ENCODE measurements around the gene CCDC38. TPM values are rescaled to one million over a fixed set of nuclear protein-coding genes. Genes with fewer than 3 reads are reported as not detected.
"Not testable (repeated sequence)": the region's sequence is repeated elsewhere in the genome, so short reads cannot be mapped to it uniquely, and the experiment has no call there.

Gene CCDC38
- total and polyA plus RNA-seq, 4 donors = not detected

- WGBS, 2 donors = 1% methylated on average over 13 of the region's 13 CpGs
- no peak overlapping the region for H3K27ac ChIP-seq (ENCODE audit: low read depth in 1 of 2, low read length in 2 of 2)
- no peak for ATAC-seq (ENCODE audit: low FRiP score)
These were observed 83.0 kb downstream of the CCDC38 start for GRCh38 chr12:95859344-95859816.

GRCh38 chr12:95858451-95859343 is 83.7 kb downstream of the CCDC38 start, which contains the start of gene SNRPF:
SNRPF (plus strand) TSS chr12:95858952; CDS start chr12:95859074, 122 bp downstream.
- Histone ChIP-seq H3K27ac (ENCODE audit: low read depth in 1 of 2, low read length in 2 of 2) (no peak within 1 kb of the TSS), H3K36me3 (ENCODE audit: control insufficient read depth in 1 of 2, insufficient read depth in 2 of 2, low read length in 1 of 2) (peaks cover 0 to 4% of the 10 kb centered on the region in 2 donors), H3K9me3 (ENCODE audit: control insufficient read depth, low read length) (no peaks in the 10 kb centered on the region), H3K27me3 (ENCODE audit: control insufficient read depth in 1 of 2, insufficient read depth in 2 of 2, low read length in 1 of 2) (no peaks in the 10 kb centered on the region), H3K4me3 (ENCODE audit: low read length in 2 of 2) (peak within 1 kb of the TSS; percentile 58 to 65), H3K4me1 (ENCODE audit: control insufficient read depth in 1 of 2, insufficient read depth in 2 of 2, low read length in 2 of 2) (peaks cover 2 to 6% of the 10 kb centered on the region in 2 donors)
- ATAC-seq (ENCODE audit: low FRiP score) = peak; percentile 99
- WGBS, 2 donors = 0 to 1% methylated on average over 50 to 54 of the region's 54 CpGs
- intact Hi-C loops (cut with DNase I) = no loop called here
- peak; percentile 95 to 97 for DNase-seq

More at GRCh38 chr12:95859344-95859816, 83.0 kb downstream of the CCDC38 start:
- Histone ChIP-seq H3K9me3 (ENCODE audit: control insufficient read depth, low read length) (no peaks in the 10 kb centered on the region), H3K4me1 (ENCODE audit: control insufficient read depth in 1 of 2, insufficient read depth in 2 of 2, low read length in 2 of 2) (peaks cover 2 to 6% of the 10 kb centered on the region in 2 donors), H3K4me3 (ENCODE audit: low read length in 2 of 2) (peak overlapping the region; percentile 43 to 58), H3K36me3 (ENCODE audit: control insufficient read depth in 1 of 2, insufficient read depth in 2 of 2, low read length in 1 of 2) (peaks cover 0 to 4% of the 10 kb centered on the region in 2 donors), H3K27me3 (ENCODE audit: control insufficient read depth in 1 of 2, insufficient read depth in 2 of 2, low read length in 1 of 2) (no peaks in the 10 kb centered on the region)
- intact Hi-C loops (cut with DNase I) = no loop called here
- DNase-seq = no peak

- Histone ChIP-seq H3K4me3 (ENCODE audit: low read length in 2 of 2) (no peak overlapping the region), H3K4me1 (ENCODE audit: control insufficient read depth in 1 of 2, insufficient read depth in 2 of 2, low read length in 2 of 2) (peaks cover 2 to 6% of the 10 kb centered on the region in 2 donors), H3K27ac (ENCODE audit: low read depth in 1 of 2, low read length in 2 of 2) (no peak overlapping the region), H3K36me3 (ENCODE audit: control insufficient read depth in 1 of 2, insufficient read depth in 2 of 2, low read length in 1 of 2) (no peaks in the 10 kb centered on the region), H3K27me3 (ENCODE audit: control insufficient read depth in 1 of 2, insufficient read depth in 2 of 2, low read length in 1 of 2) (no peaks in the 10 kb centered on the region), H3K9me3 (ENCODE audit: control insufficient read depth, low read length) (no peaks in the 10 kb centered on the region)
- ATAC-seq (ENCODE audit: low FRiP score) (no peak), DNase-seq (no peak)
- WGBS, 2 donors = 61 to 66% methylated on average over 18 of the region's 18 CpGs
- intact Hi-C loops (cut with DNase I) = no loop called here
These were observed 84.6 kb downstream of the CCDC38 start for GRCh38 chr12:95857799-95858198.

- Histone ChIP-seq H3K27me3 (ENCODE audit: control insufficient read depth in 1 of 2, insufficient read depth in 2 of 2, low read length in 1 of 2) (no peaks in the 10 kb centered on the region), H3K27ac (ENCODE audit: low read depth in 1 of 2, low read length in 2 of 2) (no peak overlapping the region), H3K36me3 (ENCODE audit: control insufficient read depth in 1 of 2, insufficient read depth in 2 of 2, low read length in 1 of 2) (no peaks in the 10 kb centered on the region), H3K4me1 (ENCODE audit: control insufficient read depth in 1 of 2, insufficient read depth in 2 of 2, low read length in 2 of 2) (peaks cover 2 to 6% of the 10 kb centered on the region in 2 donors), H3K9me3 (ENCODE audit: control insufficient read depth, low read length) (no peaks in the 10 kb centered on the region), H3K4me3 (ENCODE audit: low read length in 2 of 2) (no peak overlapping the region)
- ATAC-seq (ENCODE audit: low FRiP score) (no peak), DNase-seq (no peak)
- intact Hi-C loops (cut with DNase I) = no loop called here
- WGBS, 2 donors = 97 to 99% methylated on average over 7 of the region's 7 CpGs
These were observed 85.3 kb downstream of the CCDC38 start for GRCh38 chr12:95857156-95857555.

- intact Hi-C loops (cut with DNase I) = no loop called here
- no peaks in the 10 kb centered on the region for H3K27me3 ChIP-seq (ENCODE audit: control insufficient read depth in 1 of 2, insufficient read depth in 2 of 2, low read length in 1 of 2)
These were observed 90.3 kb downstream of the CCDC38 start for GRCh38 chr12:95852133-95852532.

GRCh38 chr12:95851606-95852005 is 90.8 kb downstream of the CCDC38 start:
- no peak for ATAC-seq (ENCODE audit: low FRiP score)

More at GRCh38 chr12:95852133-95852532, 90.3 kb downstream of the CCDC38 start:
- Histone ChIP-seq H3K36me3 (ENCODE audit: control insufficient read depth in 1 of 2, insufficient read depth in 2 of 2, low read length in 1 of 2) (no peaks in the 10 kb centered on the region), H3K27ac (ENCODE audit: low read depth in 1 of 2, low read length in 2 of 2) (no peak overlapping the region), H3K9me3 (ENCODE audit: control insufficient read depth, low read length) (no peaks in the 10 kb centered on the region), H3K4me1 (ENCODE audit: control insufficient read depth in 1 of 2, insufficient read depth in 2 of 2, low read length in 2 of 2) (no peaks in the 10 kb centered on the region), H3K4me3 (ENCODE audit: low read length in 2 of 2) (no peak overlapping the region)
- ATAC-seq (ENCODE audit: low FRiP score) (no peak), DNase-seq (no peak)
- WGBS, 2 donors = 86 to 88% methylated on average over 4 of the region's 4 CpGs

GRCh38 chr12:95848575-95849388 is 93.6 kb downstream of the CCDC38 start:
- Histone ChIP-seq H3K9me3 (ENCODE audit: control insufficient read depth, low read length) (no peaks in the 10 kb centered on the region), H3K4me3 (ENCODE audit: low read length in 2 of 2) (no peak overlapping the region), H3K36me3 (ENCODE audit: control insufficient read depth in 1 of 2, insufficient read depth in 2 of 2, low read length in 1 of 2) (no peaks in the 10 kb centered on the region), H3K27me3 (ENCODE audit: control insufficient read depth in 1 of 2, insufficient read depth in 2 of 2, low read length in 1 of 2) (no peaks in the 10 kb centered on the region), H3K27ac (ENCODE audit: low read depth in 1 of 2, low read length in 2 of 2) (no peak overlapping the region), H3K4me1 (ENCODE audit: control insufficient read depth in 1 of 2, insufficient read depth in 2 of 2, low read length in 2 of 2) (no peaks in the 10 kb centered on the region)
- intact Hi-C loops (cut with DNase I) = no loop called here
- DNase-seq (no peak), ATAC-seq (ENCODE audit: low FRiP score) (no peak)
- 52 to 53% methylated on average over 8 of the region's 8 CpGs for WGBS, 2 donors

More at GRCh38 chr12:95851606-95852005, 90.8 kb downstream of the CCDC38 start:
- Histone ChIP-seq H3K4me1 (ENCODE audit: control insufficient read depth in 1 of 2, insufficient read depth in 2 of 2, low read length in 2 of 2) (no peaks in the 10 kb centered on the region), H3K36me3 (ENCODE audit: control insufficient read depth in 1 of 2, insufficient read depth in 2 of 2, low read length in 1 of 2) (no peaks in the 10 kb centered on the region), H3K9me3 (ENCODE audit: control insufficient read depth, low read length) (no peaks in the 10 kb centered on the region), H3K27me3 (ENCODE audit: control insufficient read depth in 1 of 2, insufficient read depth in 2 of 2, low read length in 1 of 2) (no peaks in the 10 kb centered on the region), H3K27ac (ENCODE audit: low read depth in 1 of 2, low read length in 2 of 2) (no peak overlapping the region), H3K4me3 (ENCODE audit: low read length in 2 of 2) (no peak overlapping the region)
- WGBS, 2 donors = 82 to 84% methylated on average over 3 of the region's 3 CpGs
- no peak for DNase-seq
- intact Hi-C loops (cut with DNase I) = no loop called here

GRCh38 chr12:95842426-95842825 is 100.0 kb downstream of the CCDC38 start:
- ATAC-seq (ENCODE audit: low FRiP score); H3K4me1 ChIP-seq (ENCODE audit: control insufficient read depth in 1 of 2, insufficient read depth in 2 of 2, low read length in 2 of 2); H3K36me3 ChIP-seq (ENCODE audit: control insufficient read depth in 1 of 2, insufficient read depth in 2 of 2, low read length in 1 of 2); H3K27me3 ChIP-seq (ENCODE audit: control insufficient read depth in 1 of 2, insufficient read depth in 2 of 2, low read length in 1 of 2); intact Hi-C loops (cut with DNase I); H3K27ac ChIP-seq (ENCODE audit: low read depth in 1 of 2, low read length in 2 of 2); H3K9me3 ChIP-seq (ENCODE audit: control insufficient read depth, low read length); DNase-seq; H3K4me3 ChIP-seq (ENCODE audit: low read length in 2 of 2): not testable (repeated sequence)
- WGBS, 2 donors = 57 to 87% methylated on average over 6 of the region's 12 CpGs

Measured in aorta (tissue), 5 donors.